ENCODE results near the gene PTGER1.
"Not testable (repeated sequence)": the region's sequence is repeated elsewhere in the genome, so short reads cannot be mapped to it uniquely, and the experiment has no call there.

The PTGER1 gene

GRCh38 chr19:14510311-14511228 is 35.4 kb upstream of the PTGER1 start:
- no peak overlapping the region for H3K27ac ChIP-seq

GRCh38 chr19:14507704-14508542 is 32.8 kb upstream of the PTGER1 start:
- TF ChIP-seq ZFX (IDR thresholded peaks at IDR 0.05; ENCODE audit: borderline replicate concordance) = no peak
- TF ChIP-seq CTCF (IDR thresholded peaks at IDR 0.05) = no peak

More at GRCh38 chr19:14510311-14511228, 35.4 kb upstream of the PTGER1 start:
- no peak for TF ChIP-seq ZFX (IDR thresholded peaks at IDR 0.05; ENCODE audit: borderline replicate concordance)
- no peak for TF ChIP-seq CTCF (IDR thresholded peaks at IDR 0.05)

GRCh38 chr19:14505488-14506239 is 30.5 kb upstream of the PTGER1 start:
- TF ChIP-seq CTCF (IDR thresholded peaks at IDR 0.05) (peak; percentile 92), ZFX (IDR thresholded peaks at IDR 0.05; ENCODE audit: borderline replicate concordance) (no peak)
- no peak overlapping the region for H3K27ac ChIP-seq

More at GRCh38 chr19:14507704-14508542, 32.8 kb upstream of the PTGER1 start:
- no peak overlapping the region for H3K27ac ChIP-seq

DNA sequence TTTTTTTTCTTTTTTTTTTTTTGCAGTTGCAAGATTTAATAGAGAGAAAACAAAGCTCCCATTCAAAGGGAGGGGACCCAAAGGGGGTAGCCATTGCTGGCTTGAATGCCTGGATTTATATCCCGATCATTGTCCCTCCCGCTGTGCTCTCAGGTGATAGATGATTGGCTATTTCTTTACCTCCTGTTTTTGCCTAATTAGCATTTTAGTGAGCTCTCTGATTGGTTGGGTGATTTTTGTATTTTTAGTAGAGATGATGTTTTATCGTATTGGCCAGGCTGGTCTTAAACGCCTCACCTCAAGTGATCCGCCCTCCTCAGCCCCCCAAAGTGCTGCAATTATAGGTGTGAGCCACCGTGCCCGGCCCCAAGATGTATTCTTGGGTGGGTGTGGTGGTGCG is 29.4 kb upstream of the PTGER1 start:
- not testable (repeated sequence) for H3K27ac ChIP-seq

- H3K27ac ChIP-seq = no peak overlapping the region
- no peak for TF ChIP-seq CTCF (IDR thresholded peaks at IDR 0.05)
- no peak for TF ChIP-seq ZFX (IDR thresholded peaks at IDR 0.05; ENCODE audit: borderline replicate concordance)
Measured at GRCh38 chr19:14503285-14503684, 28.1 kb upstream of the PTGER1 start.

DNA sequence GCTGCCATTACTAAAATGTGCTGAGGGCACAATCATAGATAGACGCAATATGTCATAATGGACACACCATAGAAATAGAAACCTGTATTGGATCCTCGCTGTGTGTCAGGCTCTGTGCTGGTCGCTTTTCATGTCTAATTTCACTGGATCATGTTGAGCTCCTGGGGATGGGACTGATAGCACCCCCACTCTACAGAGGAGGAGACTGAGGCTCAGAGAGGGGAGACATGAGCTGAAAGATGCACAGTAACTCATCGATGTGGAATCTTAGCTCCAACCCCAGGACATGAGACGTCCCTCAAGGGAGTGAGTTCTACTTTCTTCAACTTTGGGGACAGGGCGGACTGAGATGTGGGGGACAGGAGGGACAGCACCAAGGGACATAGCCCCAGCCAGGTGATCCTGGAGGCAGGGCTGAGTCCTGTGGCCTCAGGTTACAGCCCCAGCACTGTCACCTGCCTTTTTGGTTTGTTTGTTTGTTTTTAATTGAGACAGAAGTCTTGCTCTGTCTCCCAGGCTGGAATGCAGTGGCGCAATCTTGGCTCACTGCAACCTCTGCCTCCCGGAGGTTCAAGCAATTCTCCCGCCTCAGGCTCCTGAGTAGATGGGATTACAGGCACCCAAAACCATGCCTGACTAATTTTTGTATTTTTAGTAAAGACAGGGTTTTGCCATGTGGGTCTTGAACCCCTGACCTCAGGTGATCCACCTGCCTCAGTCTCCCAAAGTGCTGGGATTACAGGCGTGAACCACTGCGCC is 27.4 kb upstream of the PTGER1 start:
- no peak overlapping the region for H3K27ac ChIP-seq
- no peak for TF ChIP-seq CTCF (IDR thresholded peaks at IDR 0.05)
- TF ChIP-seq ZFX (IDR thresholded peaks at IDR 0.05; ENCODE audit: borderline replicate concordance) = no peak
